ENCODE data around the gene HAND2.

- TF ChIP-seq, protein P1, sequence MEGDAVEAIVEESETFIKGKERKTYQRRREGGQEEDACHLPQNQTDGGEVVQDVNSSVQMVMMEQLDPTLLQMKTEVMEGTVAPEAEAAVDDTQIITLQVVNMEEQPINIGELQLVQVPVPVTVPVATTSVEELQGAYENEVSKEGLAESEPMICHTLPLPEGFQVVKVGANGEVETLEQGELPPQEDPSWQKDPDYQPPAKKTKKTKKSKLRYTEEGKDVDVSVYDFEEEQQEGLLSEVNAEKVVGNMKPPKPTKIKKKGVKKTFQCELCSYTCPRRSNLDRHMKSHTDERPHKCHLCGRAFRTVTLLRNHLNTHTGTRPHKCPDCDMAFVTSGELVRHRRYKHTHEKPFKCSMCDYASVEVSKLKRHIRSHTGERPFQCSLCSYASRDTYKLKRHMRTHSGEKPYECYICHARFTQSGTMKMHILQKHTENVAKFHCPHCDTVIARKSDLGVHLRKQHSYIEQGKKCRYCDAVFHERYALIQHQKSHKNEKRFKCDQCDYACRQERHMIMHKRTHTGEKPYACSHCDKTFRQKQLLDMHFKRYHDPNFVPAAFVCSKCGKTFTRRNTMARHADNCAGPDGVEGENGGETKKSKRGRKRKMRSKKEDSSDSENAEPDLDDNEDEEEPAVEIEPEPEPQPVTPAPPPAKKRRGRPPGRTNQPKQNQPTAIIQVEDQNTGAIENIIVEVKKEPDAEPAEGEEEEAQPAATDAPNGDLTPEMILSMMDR (IDR thresholded peaks at IDR 0.05), result no peak
- no peak for TF ChIP-seq POLR2A (IDR thresholded peaks at IDR 0.05)
These were observed 32.0 kb downstream of the HAND2 start for GRCh38 chr4:173498023-173498422.
